ENCODE measurements around the gene KCNJ6. TPM values are rescaled to one million over a fixed set of nuclear protein-coding genes. Genes with fewer than 3 reads are reported as not detected.

The KCNJ6 gene
- total and polyA plus RNA-seq, 10 of the 15 experiments (the other 5 are each of a cell fraction or from before 2014, with no cell fraction given), result 0.03 to 0.07 (median 0.04) TPM; not detected in 7

DNA sequence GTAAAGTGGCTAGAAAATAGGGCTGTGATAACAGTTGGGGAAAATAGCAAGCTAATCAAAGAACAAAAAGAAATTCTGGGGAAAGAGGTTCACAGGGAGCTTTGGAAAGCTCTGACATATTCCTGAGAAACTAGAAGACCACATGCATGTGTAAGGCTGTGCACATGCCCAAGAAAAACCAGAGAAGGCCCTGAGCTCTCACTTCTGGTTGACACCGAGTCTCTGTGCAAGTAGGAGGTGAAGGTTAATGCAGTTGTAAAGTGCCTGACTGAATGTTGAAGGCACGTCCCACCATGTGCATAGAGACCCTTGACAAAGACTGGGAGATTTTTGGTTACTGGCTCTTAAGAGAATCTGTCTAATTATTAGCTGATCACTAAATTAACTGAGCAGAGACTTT is 288.7 kb downstream of the KCNJ6 start:
- Histone ChIP-seq H3K9ac (ENCODE audit: control insufficient read depth, insufficient read depth, low read length) (no peak overlapping the region), H3K4me1 (ENCODE audit: control insufficient read depth, insufficient read depth, low read length) (peaks cover 7% of the 10 kb centered on the region), H4K20me1 (ENCODE audit: control insufficient read depth, insufficient read depth) (no peaks in the 10 kb centered on the region), H3K4me2 (ENCODE audit: control insufficient read depth, insufficient read depth) (no peak overlapping the region), H3K27me3 (replicated peaks in 1 of 2; ENCODE audit: control insufficient read depth in 2 of 2, insufficient read depth in 2 of 2, low read length in 1 of 2) (no peaks in the 10 kb centered on the region), H3K9me3 (replicated peaks; ENCODE audit: control insufficient read depth, insufficient read depth, low read length) (no peaks in the 10 kb centered on the region; the same call in 1 of the 3 replicates), H3K4me3 (no peak overlapping the region), H2AFZ (ENCODE audit: control insufficient read depth, low read depth, low read length) (peak overlapping the region; percentile 44), H3K79me2 (ENCODE audit: control insufficient read depth, insufficient read depth, low read length) (no peaks in the 10 kb centered on the region), H3K36me3 (ENCODE audit: control insufficient read depth in 2 of 2, insufficient read depth in 2 of 2, low read length in 1 of 2) (no peaks in the 10 kb centered on the region), H3K27ac (ENCODE audit: control insufficient read depth, insufficient read depth) (peak overlapping the region; percentile 17; the same call in 1 of the 2 replicates)
- FAIRE-seq, result no peak
- POLR2A ChIA-PET, result interaction anchor here (0.7 to 2.3 kb wide), 3 partner anchors 9 to 654 kb away, joined by 3 to 9 read pairs (median 4); no protein-coding TSS in a partner anchor
- WGBS (ENCODE audit: insufficient coverage, insufficient replicate concordance, low lambda C conversion rate, missing lambda C conversion rate), result 50% methylated on average over 2 of the region's 2 CpGs
- no peak for DNase-seq (ENCODE audit: low read depth, low spot score)
- intact Hi-C loops (cut with micrococcal nuclease; ENCODE audit: unreplicated experiment) (no loop called here), in situ Hi-C loops (cut with MboI) (no loop called here)
- RAD21 ChIA-PET (ENCODE audit: unreplicated experiment), result interaction anchor here (0.8 to 1.3 kb wide), 5 partner anchors 8 to 640 kb away, joined by 3 to 4 read pairs (median 3); no protein-coding TSS in a partner anchor
- BruUV-seq (replicated peaks), result no TSS peak
- CTCF ChIA-PET, result interaction anchor here (1.3 kb wide), 1 partner anchor 8 kb away, joined by 4 read pairs; no protein-coding TSS in a partner anchor
- ATAC-seq, result no peak
- SMC1A ChIA-PET (ENCODE audit: uncharacterized antibody, unreplicated experiment), result interaction anchor here (1.0 to 1.2 kb wide), 3 partner anchors 9 to 63 kb away, joined by 3 read pairs; no protein-coding TSS in a partner anchor
- TF ChIP-seq MYC (IDR thresholded peaks at IDR 0.05; ENCODE audit: insufficient read depth, insufficient read length, insufficient replicate concordance, low read length, severe bottlenecking), result no peak
- TF ChIP-seq, protein P1, sequence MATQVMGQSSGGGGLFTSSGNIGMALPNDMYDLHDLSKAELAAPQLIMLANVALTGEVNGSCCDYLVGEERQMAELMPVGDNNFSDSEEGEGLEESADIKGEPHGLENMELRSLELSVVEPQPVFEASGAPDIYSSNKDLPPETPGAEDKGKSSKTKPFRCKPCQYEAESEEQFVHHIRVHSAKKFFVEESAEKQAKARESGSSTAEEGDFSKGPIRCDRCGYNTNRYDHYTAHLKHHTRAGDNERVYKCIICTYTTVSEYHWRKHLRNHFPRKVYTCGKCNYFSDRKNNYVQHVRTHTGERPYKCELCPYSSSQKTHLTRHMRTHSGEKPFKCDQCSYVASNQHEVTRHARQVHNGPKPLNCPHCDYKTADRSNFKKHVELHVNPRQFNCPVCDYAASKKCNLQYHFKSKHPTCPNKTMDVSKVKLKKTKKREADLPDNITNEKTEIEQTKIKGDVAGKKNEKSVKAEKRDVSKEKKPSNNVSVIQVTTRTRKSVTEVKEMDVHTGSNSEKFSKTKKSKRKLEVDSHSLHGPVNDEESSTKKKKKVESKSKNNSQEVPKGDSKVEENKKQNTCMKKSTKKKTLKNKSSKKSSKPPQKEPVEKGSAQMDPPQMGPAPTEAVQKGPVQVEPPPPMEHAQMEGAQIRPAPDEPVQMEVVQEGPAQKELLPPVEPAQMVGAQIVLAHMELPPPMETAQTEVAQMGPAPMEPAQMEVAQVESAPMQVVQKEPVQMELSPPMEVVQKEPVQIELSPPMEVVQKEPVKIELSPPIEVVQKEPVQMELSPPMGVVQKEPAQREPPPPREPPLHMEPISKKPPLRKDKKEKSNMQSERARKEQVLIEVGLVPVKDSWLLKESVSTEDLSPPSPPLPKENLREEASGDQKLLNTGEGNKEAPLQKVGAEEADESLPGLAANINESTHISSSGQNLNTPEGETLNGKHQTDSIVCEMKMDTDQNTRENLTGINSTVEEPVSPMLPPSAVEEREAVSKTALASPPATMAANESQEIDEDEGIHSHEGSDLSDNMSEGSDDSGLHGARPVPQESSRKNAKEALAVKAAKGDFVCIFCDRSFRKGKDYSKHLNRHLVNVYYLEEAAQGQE (IDR thresholded peaks at IDR 0.05; ENCODE audit: low read depth, low read length), result no peak
- no peak for TF ChIP-seq TBL1XR1 (IDR thresholded peaks at IDR 0.05; ENCODE audit: low read depth, low read length)
- no peak for TF ChIP-seq NRF1 (conservative IDR thresholded peaks at IDR 0.05; ENCODE audit: low read depth, low read length)
- TF ChIP-seq MTA3 (IDR thresholded peaks at IDR 0.05; ENCODE audit: borderline replicate concordance, low read length), result no peak
- no peak for TF ChIP-seq NFYA (IDR thresholded peaks at IDR 0.05; ENCODE audit: borderline replicate concordance, low read depth, low read length)
- TF ChIP-seq CHD4 (IDR thresholded peaks at IDR 0.05), result no peak
- no peak for TF ChIP-seq FOXK2 (IDR thresholded peaks at IDR 0.05)
- no peak for TF ChIP-seq BACH1 (IDR thresholded peaks at IDR 0.05; ENCODE audit: borderline replicate concordance)
- TF ChIP-seq, protein P2, sequence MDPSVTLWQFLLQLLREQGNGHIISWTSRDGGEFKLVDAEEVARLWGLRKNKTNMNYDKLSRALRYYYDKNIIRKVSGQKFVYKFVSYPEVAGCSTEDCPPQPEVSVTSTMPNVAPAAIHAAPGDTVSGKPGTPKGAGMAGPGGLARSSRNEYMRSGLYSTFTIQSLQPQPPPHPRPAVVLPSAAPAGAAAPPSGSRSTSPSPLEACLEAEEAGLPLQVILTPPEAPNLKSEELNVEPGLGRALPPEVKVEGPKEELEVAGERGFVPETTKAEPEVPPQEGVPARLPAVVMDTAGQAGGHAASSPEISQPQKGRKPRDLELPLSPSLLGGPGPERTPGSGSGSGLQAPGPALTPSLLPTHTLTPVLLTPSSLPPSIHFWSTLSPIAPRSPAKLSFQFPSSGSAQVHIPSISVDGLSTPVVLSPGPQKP (IDR thresholded peaks at IDR 0.05; ENCODE audit: low read depth, low read length), result no peak
- TF ChIP-seq, protein P3, sequence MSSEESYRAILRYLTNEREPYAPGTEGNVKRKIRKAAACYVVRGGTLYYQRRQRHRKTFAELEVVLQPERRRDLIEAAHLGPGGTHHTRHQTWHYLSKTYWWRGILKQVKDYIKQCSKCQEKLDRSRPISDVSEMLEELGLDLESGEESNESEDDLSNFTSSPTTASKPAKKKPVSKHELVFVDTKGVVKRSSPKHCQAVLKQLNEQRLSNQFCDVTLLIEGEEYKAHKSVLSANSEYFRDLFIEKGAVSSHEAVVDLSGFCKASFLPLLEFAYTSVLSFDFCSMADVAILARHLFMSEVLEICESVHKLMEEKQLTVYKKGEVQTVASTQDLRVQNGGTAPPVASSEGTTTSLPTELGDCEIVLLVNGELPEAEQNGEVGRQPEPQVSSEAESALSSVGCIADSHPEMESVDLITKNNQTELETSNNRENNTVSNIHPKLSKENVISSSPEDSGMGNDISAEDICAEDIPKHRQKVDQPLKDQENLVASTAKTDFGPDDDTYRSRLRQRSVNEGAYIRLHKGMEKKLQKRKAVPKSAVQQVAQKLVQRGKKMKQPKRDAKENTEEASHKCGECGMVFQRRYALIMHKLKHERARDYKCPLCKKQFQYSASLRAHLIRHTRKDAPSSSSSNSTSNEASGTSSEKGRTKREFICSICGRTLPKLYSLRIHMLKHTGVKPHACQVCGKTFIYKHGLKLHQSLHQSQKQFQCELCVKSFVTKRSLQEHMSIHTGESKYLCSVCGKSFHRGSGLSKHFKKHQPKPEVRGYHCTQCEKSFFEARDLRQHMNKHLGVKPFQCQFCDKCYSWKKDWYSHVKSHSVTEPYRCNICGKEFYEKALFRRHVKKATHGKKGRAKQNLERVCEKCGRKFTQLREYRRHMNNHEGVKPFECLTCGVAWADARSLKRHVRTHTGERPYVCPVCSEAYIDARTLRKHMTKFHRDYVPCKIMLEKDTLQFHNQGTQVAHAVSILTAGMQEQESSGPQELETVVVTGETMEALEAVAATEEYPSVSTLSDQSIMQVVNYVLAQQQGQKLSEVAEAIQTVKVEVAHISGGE (CRISPR knock-in tag; IDR thresholded peaks at IDR 0.05), result no peak
- TF ChIP-seq WRNIP1 (IDR thresholded peaks at IDR 0.05; ENCODE audit: borderline replicate concordance, low read depth, low read length), result no peak
- TF ChIP-seq NBN (IDR thresholded peaks at IDR 0.05), result no peak
- no peak for TF ChIP-seq SMARCA5 (IDR thresholded peaks at IDR 0.05)

All from GM12878 (cell line).